Tibial nerve (tissue), 4 donors: Measurements from ENCODE around the gene RANBP3.

ENCODE experiments used
- EP300 ChIP-seq, 2 donors: sonication (generic); formaldehyde crosslinking; IDR thresholded peaks; one replicate each; pipeline ENCODE4 v1.6.1; 2017; ENCODE audit warnings: antibody characterized with exemption in 2 of 2, mild to moderate bottlenecking in 1 of 2
- POLR2A ChIP-seq, 2 donors: fragments of 450-650 bp; IDR thresholded peaks; one replicate each; pipeline ENCODE4 v1.6.1; 2017; ENCODE audit warnings: antibody characterized with exemption in 2 of 2, mild to moderate bottlenecking in 2 of 2, moderate library complexity in 2 of 2
- TF ChIP-seq, protein P1 (sequence below), 5 experiments: fragments of 200-600 bp in 3 of 5; fragments of 450-650 bp in 2 of 5; sonication (generic) in 3 of 5; IDR thresholded peaks; one replicate each; pipeline ENCODE4 v1.5.1; 2016 to 2019; ENCODE audit warnings: antibody characterized with exemption in 5 of 5, mild to moderate bottlenecking in 3 of 5, moderate library complexity in 2 of 5

DNA sequence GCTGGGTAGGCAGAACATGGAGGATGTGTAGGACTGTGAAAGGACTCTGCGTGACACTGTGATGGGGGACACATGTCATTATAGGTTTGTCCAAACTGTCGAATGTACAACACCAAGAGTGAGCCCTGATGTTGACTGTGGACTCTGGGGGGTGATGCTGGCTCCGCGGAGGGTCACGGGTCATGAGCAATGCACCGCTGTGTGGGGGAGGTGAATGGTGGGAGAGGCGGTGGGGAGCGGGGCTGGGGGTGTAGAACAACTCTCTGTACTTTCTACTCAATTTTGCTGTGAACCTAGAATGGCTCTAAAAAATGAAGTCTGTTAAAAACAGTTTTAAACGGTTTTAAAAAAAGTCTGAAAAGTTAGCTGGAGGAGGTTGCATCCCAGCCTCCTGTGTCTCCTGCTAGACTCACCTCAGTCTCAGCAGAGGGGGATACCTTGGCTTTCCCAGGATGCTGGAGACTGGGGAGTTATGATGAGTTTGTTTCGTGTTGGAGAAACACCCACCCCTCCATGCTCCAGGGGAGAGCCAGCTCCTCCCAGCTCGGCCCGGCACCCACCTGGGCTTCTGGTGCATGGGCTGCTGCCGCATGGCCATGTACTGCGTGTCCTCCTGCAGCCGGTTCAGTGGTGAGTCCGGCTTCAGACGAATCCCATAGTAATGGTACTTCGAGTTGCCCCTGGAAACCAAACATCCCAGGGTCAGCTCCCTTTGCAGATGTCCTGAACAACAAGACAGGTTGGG is 34.7 kb upstream of the RANBP3 start:
- TF ChIP-seq, protein P1, sequence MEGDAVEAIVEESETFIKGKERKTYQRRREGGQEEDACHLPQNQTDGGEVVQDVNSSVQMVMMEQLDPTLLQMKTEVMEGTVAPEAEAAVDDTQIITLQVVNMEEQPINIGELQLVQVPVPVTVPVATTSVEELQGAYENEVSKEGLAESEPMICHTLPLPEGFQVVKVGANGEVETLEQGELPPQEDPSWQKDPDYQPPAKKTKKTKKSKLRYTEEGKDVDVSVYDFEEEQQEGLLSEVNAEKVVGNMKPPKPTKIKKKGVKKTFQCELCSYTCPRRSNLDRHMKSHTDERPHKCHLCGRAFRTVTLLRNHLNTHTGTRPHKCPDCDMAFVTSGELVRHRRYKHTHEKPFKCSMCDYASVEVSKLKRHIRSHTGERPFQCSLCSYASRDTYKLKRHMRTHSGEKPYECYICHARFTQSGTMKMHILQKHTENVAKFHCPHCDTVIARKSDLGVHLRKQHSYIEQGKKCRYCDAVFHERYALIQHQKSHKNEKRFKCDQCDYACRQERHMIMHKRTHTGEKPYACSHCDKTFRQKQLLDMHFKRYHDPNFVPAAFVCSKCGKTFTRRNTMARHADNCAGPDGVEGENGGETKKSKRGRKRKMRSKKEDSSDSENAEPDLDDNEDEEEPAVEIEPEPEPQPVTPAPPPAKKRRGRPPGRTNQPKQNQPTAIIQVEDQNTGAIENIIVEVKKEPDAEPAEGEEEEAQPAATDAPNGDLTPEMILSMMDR (IDR thresholded peaks at IDR 0.05), result no peak
- TF ChIP-seq EP300 (IDR thresholded peaks at IDR 0.05), result no peak
- no peak for TF ChIP-seq POLR2A (IDR thresholded peaks at IDR 0.05)
